Left lung (tissue), 10 donors: ENCODE results near the gene ADAP2. TPM values are rescaled to one million over a fixed set of nuclear protein-coding genes. Genes with fewer than 3 reads are reported as not detected.
"Not testable (repeated sequence)": the region's sequence is repeated elsewhere in the genome, so short reads cannot be mapped to it uniquely, and the experiment has no call there.

ENCODE experiments used
- ATAC-seq: fragments of 200-7000 bp; cut with Tn5 transposase; one replicate; pipeline ENCODE4 v1.9.1; 2020; ENCODE audit warnings: moderate library complexity
- DNase-seq, 4 donors: peaks; one replicate each; pipeline ENCODE4 v3.0.0-alpha.2; 2013 to 2020
- H3K27ac ChIP-seq, 2 donors: fragments of 200-600 bp; sonication (generic) in 1 of 2; one replicate each; pipeline versions ENCODE4 v1.5.0 to v1.8.0; 2020 to 2021
- H3K27me3 ChIP-seq, 2 donors: fragments of 200-600 bp; sonication (generic) in 1 of 2; one replicate each; pipeline versions ENCODE4 v1.5.0 to v1.8.0; 2020 to 2021
- H3K36me3 ChIP-seq, 2 donors: fragments of 200-600 bp; sonication (generic) in 1 of 2; one replicate each; pipeline versions ENCODE4 v1.5.0 to v1.8.0; 2020 to 2021
- H3K4me1 ChIP-seq, 2 donors: fragments of 200-600 bp; one replicate each; pipeline ENCODE4 v1.8.0; 2021
- H3K4me3 ChIP-seq, 2 donors: fragments of 200-600 bp; sonication (generic) in 1 of 2; one replicate each; pipeline versions ENCODE4 v1.5.0 to v1.8.0; 2020 to 2021; ENCODE audit warnings: mild to moderate bottlenecking in 1 of 2
- H3K9me3 ChIP-seq, 2 donors: fragments of 200-600 bp; sonication (generic) in 1 of 2; one replicate each; pipeline versions ENCODE4 v1.5.0 to v1.8.0; 2020 to 2021
- intact Hi-C, 2 donors: fragments of 100-400 bp; cut with DNase I; formaldehyde crosslinking; loops; one replicate each; pipeline versions ENCODE4 v1.11.2 to v1.14.2; 2022
- polyA plus RNA-seq, 6 donors: library from polyadenylated mRNA; unstranded; fragments of 120-200 nt; gene quantifications; one replicate each; pipeline ENCODE4 v1.2.1, GENCODE V29; 2013; ENCODE audit not compliant: insufficient read length in 6 of 6
- total RNA-seq, 2 donors: library from RNA; stranded (reverse); fragmentation: NEBNext Ultra II Directional; extraction: Animal tissue kit (Norgen Biotek cat#: 25700); gene quantifications; one replicate each; pipeline ENCODE4 v1.2.1, GENCODE V29; 2021
- TF ChIP-seq, protein P1 (sequence below), 2 donors: fragments of 200-600 bp; sonication (generic) in 1 of 2; IDR thresholded peaks; one replicate each; pipeline versions ENCODE4 v1.5.0 to v1.8.0; 2021; ENCODE audit warnings: antibody characterized with exemption in 2 of 2
- donor health status: DM: no; HTN: yes; CAD: no.
- donor health status: DM: no; HTN: no; CAD: no.

Gene ADAP2
- total and polyA plus RNA-seq, 8 donors: 4.4 to 46.1 (median 5.5) TPM

DNA sequence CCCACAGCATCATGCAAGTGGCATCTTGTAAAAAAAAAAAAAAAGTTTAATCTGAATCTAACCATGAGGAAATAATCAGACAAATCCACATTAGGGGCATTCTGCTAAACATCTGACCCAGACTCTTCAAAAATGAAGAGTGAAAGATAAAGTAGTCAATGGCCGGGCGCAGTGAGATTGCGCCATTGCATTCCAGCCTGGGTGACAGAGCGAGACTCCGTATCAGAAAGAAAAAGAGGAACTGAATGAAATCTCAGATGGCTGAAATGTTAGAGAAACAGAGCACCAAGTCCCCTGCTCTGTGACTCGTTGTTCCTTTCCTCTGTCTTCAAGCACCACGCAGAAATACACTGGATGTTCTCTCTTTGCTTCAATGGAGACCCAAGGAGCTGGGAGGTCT, 36.4 kb downstream of the ADAP2 start:
- intact Hi-C loops: no loop called here
- TF ChIP-seq, protein P1, sequence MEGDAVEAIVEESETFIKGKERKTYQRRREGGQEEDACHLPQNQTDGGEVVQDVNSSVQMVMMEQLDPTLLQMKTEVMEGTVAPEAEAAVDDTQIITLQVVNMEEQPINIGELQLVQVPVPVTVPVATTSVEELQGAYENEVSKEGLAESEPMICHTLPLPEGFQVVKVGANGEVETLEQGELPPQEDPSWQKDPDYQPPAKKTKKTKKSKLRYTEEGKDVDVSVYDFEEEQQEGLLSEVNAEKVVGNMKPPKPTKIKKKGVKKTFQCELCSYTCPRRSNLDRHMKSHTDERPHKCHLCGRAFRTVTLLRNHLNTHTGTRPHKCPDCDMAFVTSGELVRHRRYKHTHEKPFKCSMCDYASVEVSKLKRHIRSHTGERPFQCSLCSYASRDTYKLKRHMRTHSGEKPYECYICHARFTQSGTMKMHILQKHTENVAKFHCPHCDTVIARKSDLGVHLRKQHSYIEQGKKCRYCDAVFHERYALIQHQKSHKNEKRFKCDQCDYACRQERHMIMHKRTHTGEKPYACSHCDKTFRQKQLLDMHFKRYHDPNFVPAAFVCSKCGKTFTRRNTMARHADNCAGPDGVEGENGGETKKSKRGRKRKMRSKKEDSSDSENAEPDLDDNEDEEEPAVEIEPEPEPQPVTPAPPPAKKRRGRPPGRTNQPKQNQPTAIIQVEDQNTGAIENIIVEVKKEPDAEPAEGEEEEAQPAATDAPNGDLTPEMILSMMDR (IDR thresholded peaks at IDR 0.05): no peak
- peaks cover 0 to 17% of the 10 kb centered on the region in 2 donors for H3K36me3 ChIP-seq
- H3K9me3 ChIP-seq: no peaks in the 10 kb centered on the region
- H3K27me3 ChIP-seq: no peaks in the 10 kb centered on the region
- ATAC-seq (peak; percentile 10), DNase-seq (peak in 1 of 4 donors; percentile 86)
- peak overlapping the region; percentile 39 to 88 for H3K27ac ChIP-seq
- H3K4me1 ChIP-seq: peaks cover 4 to 88% of the 10 kb centered on the region in 2 donors
- H3K4me3 ChIP-seq: no peak overlapping the region

DNA sequence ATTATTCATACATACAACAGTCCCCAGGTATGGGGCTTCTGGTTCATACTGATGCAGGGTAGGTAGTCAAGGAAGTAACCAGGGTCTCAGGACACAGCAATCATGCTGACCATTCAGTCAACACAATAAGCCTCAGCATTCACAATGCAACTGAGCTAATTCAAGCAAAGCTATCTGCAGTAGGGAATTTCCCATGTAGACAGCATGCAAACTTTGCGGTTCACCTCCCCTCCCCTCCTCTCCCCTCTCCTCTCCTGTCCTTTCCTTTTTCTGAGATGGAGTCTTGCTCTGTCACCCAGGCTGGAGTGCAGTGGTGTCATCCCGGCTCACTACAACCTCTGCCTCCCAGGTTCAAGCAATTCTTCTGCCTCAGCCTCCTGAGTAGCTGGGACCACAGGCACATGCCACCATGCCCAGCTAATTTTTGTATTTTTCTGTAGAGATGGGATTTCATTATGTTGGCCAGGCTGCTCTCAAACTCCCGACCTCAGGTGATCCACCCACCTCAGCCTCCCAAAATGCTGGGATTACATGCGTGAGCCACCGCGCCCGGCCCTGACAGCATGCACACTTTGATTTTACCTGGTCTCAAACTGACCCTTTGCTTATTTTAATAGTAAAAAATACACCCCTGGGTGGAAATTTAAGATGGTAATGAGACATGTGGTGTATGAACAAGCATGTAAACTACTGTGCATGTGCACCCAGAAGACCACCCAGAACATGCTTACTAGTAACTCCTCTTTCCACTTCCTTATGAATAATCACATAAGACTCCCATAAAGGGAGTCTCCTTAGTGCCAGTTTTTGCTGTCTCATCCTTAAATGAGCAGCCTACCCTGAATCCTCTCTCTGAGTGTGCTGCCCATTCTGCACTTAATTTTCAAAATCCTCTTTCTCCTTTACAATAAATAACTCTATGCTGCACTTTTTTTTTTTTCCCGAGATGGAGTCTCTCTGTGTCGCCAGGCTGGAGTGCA, 39.8 kb downstream of the ADAP2 start:
- Histone ChIP-seq H3K27me3 (no peaks in the 10 kb centered on the region), H3K36me3 (peaks cover 0 to 11% of the 10 kb centered on the region in 2 donors), H3K9me3 (no peaks in the 10 kb centered on the region), H3K4me1 (peaks cover 4 to 62% of the 10 kb centered on the region in 2 donors), H3K27ac (peak overlapping the region in 1 of 2 donors; percentile 88), H3K4me3 (no peak overlapping the region)
- peak; percentile 38 for ATAC-seq
- intact Hi-C loops: no loop called here
- DNase-seq: no peak
- TF ChIP-seq, protein P1 (IDR thresholded peaks at IDR 0.05): no peak

DNA sequence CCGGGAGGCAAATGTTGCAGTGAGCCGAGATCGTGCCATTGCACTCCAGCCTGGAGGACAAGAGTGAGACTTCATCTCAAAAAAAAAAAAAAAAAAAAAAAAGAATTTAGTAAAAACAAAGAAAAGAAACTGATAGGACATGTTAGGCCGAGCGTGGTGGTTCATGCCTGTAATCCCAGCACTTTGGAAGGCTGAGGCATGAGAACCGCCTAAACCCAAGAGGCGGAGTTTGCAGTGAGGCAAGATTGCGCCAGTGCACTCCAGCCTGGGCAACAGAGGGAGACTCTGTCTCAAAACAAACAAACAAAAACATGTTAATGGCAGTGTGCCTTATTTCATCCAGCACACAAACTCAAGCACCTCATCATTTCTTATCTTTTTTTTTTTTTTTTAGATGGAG, 42.6 kb downstream of the ADAP2 start:
- H3K4me3 ChIP-seq, H3K36me3 ChIP-seq, H3K9me3 ChIP-seq, H3K27me3 ChIP-seq, H3K27ac ChIP-seq, DNase-seq, ATAC-seq, intact Hi-C loops: not testable (repeated sequence)
- peaks cover 0 to 40% of the 10 kb centered on the region in 2 donors for H3K4me1 ChIP-seq

DNA sequence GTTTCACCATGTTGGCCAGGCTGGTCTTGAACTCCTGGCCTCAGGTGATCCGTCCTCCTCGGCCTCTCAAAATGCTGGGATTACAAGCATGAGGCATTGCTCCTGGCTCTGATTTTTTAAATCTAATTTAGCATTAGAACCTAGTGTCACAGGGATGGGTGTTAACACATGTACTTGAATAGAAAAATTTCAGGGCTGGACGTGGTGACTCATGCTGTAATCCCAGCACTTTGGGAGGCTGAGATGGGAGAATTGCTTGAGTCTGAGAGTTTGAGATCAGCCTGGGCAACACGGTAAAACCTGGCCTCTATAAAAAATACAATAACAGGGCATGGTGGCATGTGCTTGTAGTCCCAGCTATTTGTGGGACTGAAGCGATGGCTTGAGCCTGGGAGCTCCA, 43.1 kb downstream of the ADAP2 start:
- Histone ChIP-seq H3K4me1 (peaks cover 0 to 40% of the 10 kb centered on the region in 2 donors), H3K27ac (peak overlapping the region in 1 of 2 donors; percentile 13), H3K4me3 (no peak overlapping the region), H3K9me3 (no peaks in the 10 kb centered on the region), H3K27me3 (no peaks in the 10 kb centered on the region), H3K36me3 (no peaks in the 10 kb centered on the region)
- DNase-seq (no peak), ATAC-seq (no peak)
- TF ChIP-seq, protein P1 (IDR thresholded peaks at IDR 0.05): no peak
- intact Hi-C loops: no loop called here

DNA sequence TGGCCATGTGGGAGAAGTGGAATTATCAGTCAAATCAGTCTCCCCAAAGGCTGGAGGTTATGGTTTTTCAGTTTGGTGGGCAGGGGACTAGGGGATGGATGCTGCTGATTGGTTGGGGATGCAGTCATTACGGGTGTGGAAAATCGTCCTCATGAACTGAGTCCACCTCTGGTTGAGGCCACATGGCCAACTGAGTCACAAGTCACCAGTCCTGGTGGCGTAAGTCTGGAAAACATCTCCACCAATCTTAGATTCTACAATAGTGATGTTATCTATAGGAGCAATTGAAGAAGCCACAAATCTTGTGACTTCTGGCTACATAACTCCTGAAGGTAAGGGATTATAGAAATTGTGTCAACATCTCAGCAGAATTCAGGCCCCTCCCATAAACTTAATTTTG, 43.9 kb downstream of the ADAP2 start:
- H3K4me1 ChIP-seq: peaks cover 0 to 38% of the 10 kb centered on the region in 2 donors
- no peak overlapping the region for H3K4me3 ChIP-seq
- TF ChIP-seq, protein P1 (IDR thresholded peaks at IDR 0.05): no peak
- no peaks in the 10 kb centered on the region for H3K36me3 ChIP-seq
- intact Hi-C loops: no loop called here
- H3K9me3 ChIP-seq: no peaks in the 10 kb centered on the region
- no peak for DNase-seq
- H3K27me3 ChIP-seq: no peaks in the 10 kb centered on the region
- H3K27ac ChIP-seq: no peak overlapping the region
- ATAC-seq: no peak

DNA sequence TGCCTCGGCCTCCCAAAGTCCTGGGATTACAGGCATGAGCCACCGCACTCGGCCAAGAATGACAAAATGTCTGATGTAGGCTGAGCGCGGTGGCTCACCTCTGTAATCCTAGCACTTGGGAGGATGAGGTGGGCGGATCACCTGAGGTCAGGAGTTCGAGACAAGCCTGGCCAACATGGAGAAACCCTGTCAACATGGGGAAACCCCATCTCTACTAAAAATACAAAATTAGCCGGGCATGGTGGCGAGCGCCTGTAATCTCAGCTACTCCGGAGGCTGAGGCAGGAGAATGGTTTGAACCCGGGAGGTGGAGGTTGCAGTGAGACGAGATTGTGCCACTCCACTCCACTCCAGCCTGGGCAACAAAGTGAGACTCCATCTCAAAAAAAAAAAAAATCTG, 46.2 kb downstream of the ADAP2 start:
- DNase-seq, intact Hi-C loops, H3K27me3 ChIP-seq, ATAC-seq, H3K36me3 ChIP-seq, H3K9me3 ChIP-seq: not testable (repeated sequence)
- Histone ChIP-seq H3K4me3 (peak overlapping the region in 1 of 2 donors; percentile 17), H3K27ac (peak overlapping the region; percentile 39 to 98), H3K4me1 (peaks cover 0 to 36% of the 10 kb centered on the region in 2 donors)
